AG10803 (cell line): ENCODE results near the gene AFF3.

Source experiments
- DNase-seq: peaks from one replicate; pipeline ENCODE4 v3.0.0; 2010; ENCODE audit warnings: low read depth
- H3K4me3 ChIP-seq: 2 replicates; pipeline ENCODE4 v1.5.1; 2011; ENCODE audit warnings: mild to moderate bottlenecking, low read length, control low read depth
- CTCF ChIP-seq: conservative IDR thresholded peaks from 2 replicates; pipeline ENCODE4 v1.5.1; 2011; ENCODE audit warnings: mild to moderate bottlenecking, low read length, control low read depth, inconsistent platforms

AFF3 gene

DNA sequence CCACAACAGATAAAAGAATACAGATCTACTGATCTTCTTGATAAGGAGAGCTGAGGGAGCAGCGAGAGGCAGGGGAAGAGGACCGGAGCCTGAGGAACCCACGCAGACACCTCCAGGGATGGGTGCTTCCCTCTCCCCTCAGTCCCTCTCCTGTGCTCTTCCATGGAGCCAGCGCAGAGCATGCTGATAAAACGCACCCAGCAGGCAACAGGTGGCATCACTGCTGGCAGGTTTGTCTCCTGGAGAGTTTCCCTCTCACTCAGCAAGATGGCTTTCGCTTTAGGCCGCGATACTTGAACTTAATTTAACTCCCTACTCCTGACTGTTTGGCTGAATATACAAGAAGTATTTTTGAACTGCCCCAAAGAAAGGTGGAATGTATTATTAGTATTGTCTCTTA is 489.5 kb downstream of the AFF3 start:
- no peak for TF ChIP-seq CTCF
- H3K4me3 ChIP-seq: no peak overlapping the region
- DNase-seq: no peak

- TF ChIP-seq CTCF: no peak
- DNase-seq: peak; percentile 51
- no peak overlapping the region for H3K4me3 ChIP-seq
Measured at GRCh38 chr2:99651930-99652670, 490.3 kb downstream of the AFF3 start.

DNA sequence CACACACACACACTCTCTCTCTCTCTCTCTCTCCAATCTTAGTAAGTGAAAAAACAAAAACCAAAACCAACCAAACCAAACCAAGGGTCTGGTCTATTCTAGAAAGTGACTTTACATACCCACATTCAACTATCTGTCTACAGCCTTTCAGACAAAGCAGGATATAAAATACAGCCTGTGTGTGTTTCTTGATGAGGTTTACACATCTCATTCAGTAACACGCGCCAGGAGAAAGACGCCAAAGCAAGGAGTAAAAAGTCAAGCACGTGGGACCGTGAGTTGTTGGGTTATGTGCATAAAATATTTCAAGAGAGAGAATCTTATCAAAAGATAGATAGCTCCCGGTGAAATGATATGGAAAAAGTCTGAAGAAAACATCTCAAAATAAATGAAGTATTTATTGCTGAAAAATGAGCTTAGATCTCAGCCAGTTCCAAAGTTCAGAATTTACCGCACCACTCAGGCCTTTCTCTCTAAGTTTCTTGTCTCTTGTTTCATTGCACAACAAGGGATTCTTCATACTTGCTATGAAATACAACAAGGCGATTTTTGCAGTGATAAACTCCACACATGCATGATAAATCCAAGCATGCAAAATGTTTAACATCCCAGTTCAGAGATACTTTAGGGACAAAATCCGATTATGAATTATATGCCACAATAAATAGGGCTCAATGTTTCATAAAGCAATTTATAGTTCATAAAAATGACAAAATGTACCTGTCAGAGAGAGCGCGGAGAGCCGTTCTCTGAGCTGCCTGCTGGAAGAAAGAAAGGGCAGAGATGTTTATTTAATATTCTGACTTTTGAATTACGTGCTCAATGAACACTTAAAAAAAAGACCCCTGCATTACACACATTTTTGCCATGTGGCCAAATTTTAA is 493.2 kb downstream of the AFF3 start:
- DNase-seq: peak; percentile 38
- no peak for TF ChIP-seq CTCF

DNA sequence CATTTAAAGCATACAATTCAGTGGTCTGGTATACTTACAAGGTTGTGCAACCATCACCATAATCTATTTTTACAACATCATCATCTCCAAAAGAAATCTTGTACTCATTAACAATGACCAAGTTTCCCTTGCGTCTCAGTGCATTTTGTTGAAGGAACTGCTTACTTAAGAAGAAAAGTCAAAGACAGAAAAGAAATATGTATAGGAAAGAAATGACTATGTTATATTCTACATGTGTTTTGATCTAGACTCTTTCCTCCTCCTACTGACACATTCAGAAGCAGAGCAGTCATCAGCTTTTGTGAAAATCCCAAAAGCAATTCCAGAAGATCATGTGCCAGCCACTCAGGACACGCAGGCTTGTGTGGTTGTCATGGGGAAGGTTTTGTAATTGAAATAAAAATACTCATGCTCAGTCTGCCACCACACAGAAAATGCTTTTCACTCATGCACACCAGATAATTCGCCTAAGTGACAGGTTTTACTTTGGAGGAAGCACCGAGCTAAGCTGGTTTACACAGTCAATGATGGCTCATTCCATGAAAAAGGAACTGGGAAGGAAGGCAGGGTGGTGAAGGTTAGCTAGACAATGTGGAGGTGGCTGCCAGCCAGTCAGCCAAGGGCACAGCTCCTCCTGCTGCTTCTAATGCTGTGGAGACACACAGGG is 494.1 kb downstream of the AFF3 start:
- TF ChIP-seq CTCF: no peak
- peak; percentile 91 for DNase-seq
- peak overlapping the region; percentile 29 for H3K4me3 ChIP-seq

More for the DNA sequence above, 493.2 kb downstream of the AFF3 start:
- H3K4me3 ChIP-seq: no peak overlapping the region

DNA sequence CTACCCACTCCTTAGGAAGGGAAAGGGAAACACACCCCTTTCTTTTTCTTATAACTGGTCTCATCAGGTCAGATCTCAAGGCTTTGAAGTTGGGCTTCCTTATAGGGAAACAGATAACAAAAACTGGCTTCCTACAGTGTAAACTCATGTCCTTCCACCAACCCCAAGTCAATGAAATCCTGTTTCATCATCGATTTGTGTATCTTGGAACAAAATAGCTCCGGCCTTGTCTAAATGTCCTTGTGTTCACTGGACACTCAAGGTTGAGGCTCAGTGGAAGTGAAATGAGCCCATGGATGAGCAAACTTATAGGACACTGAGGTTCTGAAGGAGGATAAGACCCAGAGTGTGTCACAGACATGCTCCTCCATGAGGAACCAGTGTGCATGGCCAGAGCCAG is 496.4 kb downstream of the AFF3 start:
- no peak for DNase-seq
- no peak overlapping the region for H3K4me3 ChIP-seq
- no peak for TF ChIP-seq CTCF

- no peak for TF ChIP-seq CTCF
- peak; percentile 68 for DNase-seq
- no peak overlapping the region for H3K4me3 ChIP-seq
Measured at GRCh38 chr2:99644419-99644787, 498.0 kb downstream of the AFF3 start.
